IgD-negative memory B cell (primary cell): ENCODE measurements around the gene LTBP1. TPM values are rescaled to one million over a fixed set of nuclear protein-coding genes. Genes with fewer than 3 reads are reported as not detected.
A peak's percentile ranks its signal among the peaks of the same experiment; 100 is the strongest.

Experiments used
- H3K27ac Mint-ChIP-seq, 3 donors: one replicate each; pipeline ENCODE4 v1.8.0; 2020 to 2022; ENCODE audit warnings: mild to moderate bottlenecking in 3 of 3, mixed read lengths in 3 of 3, moderate library complexity in 1 of 3
- H3K27me3 Mint-ChIP-seq: one replicate; pipeline ENCODE4 v1.8.0; 2021; ENCODE audit warnings: mixed read lengths
- H3K36me3 Mint-ChIP-seq: one replicate; pipeline ENCODE4 v1.8.0; 2020; ENCODE audit warnings: mild to moderate bottlenecking, mixed read lengths
- H3K4me1 Mint-ChIP-seq, 3 donors: one replicate each; pipeline ENCODE4 v1.8.0; 2020 to 2022; ENCODE audit warnings: mixed read lengths in 3 of 3, mild to moderate bottlenecking in 1 of 3
- H3K4me3 Mint-ChIP-seq, 4 donors: one replicate each; pipeline ENCODE4 v1.8.0; 2020 to 2022; ENCODE audit warnings: mild to moderate bottlenecking in 4 of 4, mixed read lengths in 4 of 4, moderate library complexity in 3 of 4
- H3K9me3 Mint-ChIP-seq, 3 donors: one replicate each; pipeline ENCODE4 v1.8.0; 2020 to 2021; ENCODE audit warnings: mixed read lengths in 3 of 3, mild to moderate bottlenecking in 1 of 3
- polyA plus RNA-seq: library from polyadenylated mRNA; unstranded; fragments of 300-500 nt; fragmentation: Illumina TruSeq; gene quantifications from one replicate; pipeline ENCODE4 v1.2.3, GENCODE V29; 2021

The LTBP1 gene
- polyA plus RNA-seq, 1 donor from 2014 or later = not detected

DNA sequence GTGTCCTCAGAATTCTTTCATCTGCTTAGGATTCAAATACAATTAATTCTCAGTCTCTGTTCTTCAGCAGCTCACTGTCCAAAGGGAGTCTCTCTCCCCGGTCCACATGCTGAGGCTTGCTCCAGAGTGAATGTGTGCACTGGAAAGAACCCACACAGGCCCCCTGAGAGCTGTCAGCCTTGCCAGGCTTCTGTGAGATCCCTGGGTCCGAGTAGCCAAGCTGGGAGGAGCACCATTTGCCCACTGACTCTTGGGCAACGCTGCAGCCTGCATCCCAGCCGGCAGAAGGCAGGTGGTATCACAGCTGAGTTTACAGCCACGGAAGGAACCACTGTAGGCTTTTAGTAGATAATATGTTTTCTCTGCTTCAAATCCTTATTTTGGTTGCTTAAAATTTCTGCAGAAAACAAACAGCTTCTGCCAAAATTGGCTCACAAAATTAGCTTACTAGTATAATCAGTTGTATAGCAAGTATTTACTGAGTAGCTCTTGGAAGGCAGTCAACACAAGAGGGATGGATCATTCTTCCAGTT is 21.4 kb upstream of the LTBP1 start:
- Mint-ChIP-seq H3K9me3 (peaks cover 0 to 2% (median 0%) of the 10 kb centered on the region in 3 donors), H3K27me3 (peaks cover 28% of the 10 kb centered on the region)

DNA sequence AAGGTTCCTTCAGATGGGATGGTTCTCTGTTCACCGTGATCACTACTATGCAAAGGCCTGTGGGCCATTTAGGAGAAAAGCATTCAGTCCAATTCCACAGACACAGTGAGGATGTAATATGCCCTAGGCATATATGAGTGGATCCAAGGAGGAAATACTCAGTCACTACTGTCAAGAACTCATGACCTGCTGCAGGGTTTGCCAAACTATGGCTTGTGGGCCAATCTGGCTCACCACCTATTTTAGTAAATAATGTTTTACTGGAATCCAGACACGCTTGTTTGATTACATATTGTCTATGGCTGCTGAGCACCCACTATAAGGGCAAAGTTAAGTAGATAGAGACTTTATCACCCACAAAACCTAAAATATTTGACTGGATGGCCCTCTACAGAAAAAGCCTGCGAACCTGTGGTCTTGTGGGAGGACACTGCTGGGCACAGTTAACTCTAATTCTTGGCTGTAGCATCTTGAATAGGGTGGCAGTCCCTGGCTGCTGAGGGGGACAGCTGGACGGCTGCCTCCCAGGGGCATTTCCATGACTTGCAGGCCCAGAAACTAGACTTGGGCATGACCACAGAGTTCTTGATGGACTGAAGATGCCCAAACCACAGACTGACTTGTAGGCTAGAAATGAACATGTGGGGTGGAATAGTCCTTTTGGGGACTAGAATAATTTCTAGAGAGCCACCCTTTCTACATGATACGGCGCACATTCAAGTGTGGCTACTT is 20.6 kb upstream of the LTBP1 start:
- H3K9me3 Mint-ChIP-seq = peaks cover 0 to 2% (median 0%) of the 10 kb centered on the region in 3 donors
- no peak overlapping the region for H3K27ac Mint-ChIP-seq
- no peak overlapping the region for H3K4me3 Mint-ChIP-seq
- no peaks in the 10 kb centered on the region for H3K4me1 Mint-ChIP-seq
- H3K36me3 Mint-ChIP-seq = peaks cover 3% of the 10 kb centered on the region
- peaks cover 26% of the 10 kb centered on the region for H3K27me3 Mint-ChIP-seq

More for the DNA sequence above, 21.4 kb upstream of the LTBP1 start:
- H3K4me1 Mint-ChIP-seq = no peaks in the 10 kb centered on the region
- H3K36me3 Mint-ChIP-seq = peaks cover 3% of the 10 kb centered on the region
- no peak overlapping the region for H3K27ac Mint-ChIP-seq
- H3K4me3 Mint-ChIP-seq = no peak overlapping the region

DNA sequence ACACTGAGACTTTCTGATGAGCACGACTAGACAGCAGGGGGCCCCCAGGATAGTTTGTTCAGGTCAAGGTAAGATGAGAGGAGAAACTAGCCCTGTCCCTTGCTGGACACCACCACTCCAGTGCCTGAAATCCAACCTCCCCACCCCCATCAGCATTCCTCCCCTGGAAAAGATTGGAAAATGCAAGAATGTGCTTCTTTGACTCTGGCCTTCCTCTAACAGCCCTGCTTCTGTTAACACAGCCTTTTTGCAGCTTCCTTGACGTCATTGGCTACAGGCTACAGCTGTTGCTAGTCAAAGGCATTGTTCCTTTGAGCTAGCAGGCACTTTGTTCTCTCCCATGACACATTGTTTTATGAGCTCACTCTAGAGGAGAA is 20.1 kb upstream of the LTBP1 start:
- H3K36me3 Mint-ChIP-seq = peaks cover 3% of the 10 kb centered on the region
- peaks cover 0 to 2% (median 0%) of the 10 kb centered on the region in 3 donors for H3K9me3 Mint-ChIP-seq
- H3K4me3 Mint-ChIP-seq = no peak overlapping the region
- peaks cover 29% of the 10 kb centered on the region for H3K27me3 Mint-ChIP-seq
- H3K4me1 Mint-ChIP-seq = no peaks in the 10 kb centered on the region
- no peak overlapping the region for H3K27ac Mint-ChIP-seq

DNA sequence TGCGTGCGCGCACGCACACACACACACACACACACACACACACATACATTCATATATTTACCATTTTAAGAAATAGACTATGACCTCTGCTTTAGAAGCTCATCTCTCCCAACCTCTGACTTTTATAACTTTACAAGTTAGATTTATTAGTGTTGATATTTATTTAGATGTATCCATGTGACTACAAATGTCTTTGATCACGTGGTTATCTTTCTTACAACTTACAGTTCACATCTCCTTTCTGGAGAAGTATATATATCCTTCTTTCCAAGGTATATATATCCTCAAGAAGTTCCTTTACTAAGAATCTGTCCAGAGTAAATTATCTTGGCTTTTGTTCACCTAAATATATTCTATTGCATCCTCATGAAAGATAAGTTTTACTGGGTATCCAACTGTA is 16.3 kb upstream of the LTBP1 start:
- Mint-ChIP-seq H3K27me3 (peaks cover 32% of the 10 kb centered on the region), H3K9me3 (peaks cover 0 to 3% (median 0%) of the 10 kb centered on the region in 3 donors), H3K4me1 (no peaks in the 10 kb centered on the region), H3K36me3 (peaks cover 3% of the 10 kb centered on the region), H3K4me3 (no peak overlapping the region), H3K27ac (no peak overlapping the region)

DNA sequence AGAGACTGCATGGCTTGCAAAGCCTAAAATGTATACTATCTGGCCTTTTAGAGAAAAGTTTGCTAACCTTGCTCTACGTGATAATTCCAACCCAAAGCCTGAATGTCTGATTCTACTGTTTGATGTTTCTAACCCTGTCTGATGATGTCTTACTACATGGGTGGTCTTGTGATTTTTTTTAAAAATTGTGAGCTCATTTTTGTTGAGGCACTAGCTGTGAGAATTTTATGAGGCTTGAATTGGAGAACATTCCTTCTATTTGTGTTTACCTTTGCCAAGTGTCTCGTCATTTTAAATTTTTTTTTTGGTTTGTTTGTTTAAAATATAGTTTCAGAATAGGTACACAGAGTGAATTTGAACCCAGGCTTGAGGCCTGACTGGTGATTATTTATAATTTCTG is 15.2 kb upstream of the LTBP1 start:
- Mint-ChIP-seq H3K27ac (no peak overlapping the region), H3K36me3 (peaks cover 3% of the 10 kb centered on the region), H3K27me3 (peaks cover 32% of the 10 kb centered on the region), H3K4me1 (no peaks in the 10 kb centered on the region), H3K4me3 (no peak overlapping the region), H3K9me3 (peaks cover 0 to 3% (median 0%) of the 10 kb centered on the region in 3 donors)

DNA sequence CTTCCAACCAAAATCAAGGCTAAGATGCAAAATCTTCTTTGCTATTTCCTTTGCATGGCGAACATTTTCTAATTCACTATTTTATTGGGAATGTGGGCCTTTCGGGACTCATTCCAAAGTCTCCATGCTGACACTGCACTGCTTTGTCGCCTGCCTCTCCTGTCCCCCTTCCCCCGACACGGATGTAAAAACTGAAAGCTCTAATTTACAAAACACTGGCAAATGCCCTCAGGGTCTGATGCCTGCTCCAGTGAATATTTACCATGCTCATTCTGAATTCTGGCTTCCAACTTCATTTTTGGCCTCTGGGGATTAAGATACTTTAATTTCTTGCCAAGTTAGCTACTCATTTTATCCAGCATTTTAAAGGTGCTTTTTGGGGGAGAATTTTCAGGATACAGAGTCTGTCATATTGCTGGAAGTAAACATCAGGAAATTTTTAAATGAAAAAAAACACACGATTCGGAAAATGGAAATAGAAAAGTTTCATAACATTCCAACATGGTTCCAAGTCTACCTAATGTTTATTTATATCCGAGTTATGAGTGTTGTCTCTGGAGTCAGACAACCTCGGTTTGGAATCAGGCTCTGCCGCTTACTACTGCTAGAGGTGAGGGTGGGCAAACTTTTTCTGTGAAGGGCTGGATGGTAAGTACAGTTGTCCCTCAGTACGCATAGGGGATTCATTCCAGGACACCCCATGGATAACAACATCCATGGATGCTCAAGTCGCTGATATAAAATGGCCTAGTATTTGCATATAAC is 14.6 kb upstream of the LTBP1 start:
- Mint-ChIP-seq H3K36me3 (peaks cover 3% of the 10 kb centered on the region), H3K27ac (no peak overlapping the region), H3K27me3 (peaks cover 26% of the 10 kb centered on the region), H3K4me3 (no peak overlapping the region), H3K9me3 (peaks cover 0 to 3% (median 0%) of the 10 kb centered on the region in 3 donors), H3K4me1 (no peaks in the 10 kb centered on the region)

DNA sequence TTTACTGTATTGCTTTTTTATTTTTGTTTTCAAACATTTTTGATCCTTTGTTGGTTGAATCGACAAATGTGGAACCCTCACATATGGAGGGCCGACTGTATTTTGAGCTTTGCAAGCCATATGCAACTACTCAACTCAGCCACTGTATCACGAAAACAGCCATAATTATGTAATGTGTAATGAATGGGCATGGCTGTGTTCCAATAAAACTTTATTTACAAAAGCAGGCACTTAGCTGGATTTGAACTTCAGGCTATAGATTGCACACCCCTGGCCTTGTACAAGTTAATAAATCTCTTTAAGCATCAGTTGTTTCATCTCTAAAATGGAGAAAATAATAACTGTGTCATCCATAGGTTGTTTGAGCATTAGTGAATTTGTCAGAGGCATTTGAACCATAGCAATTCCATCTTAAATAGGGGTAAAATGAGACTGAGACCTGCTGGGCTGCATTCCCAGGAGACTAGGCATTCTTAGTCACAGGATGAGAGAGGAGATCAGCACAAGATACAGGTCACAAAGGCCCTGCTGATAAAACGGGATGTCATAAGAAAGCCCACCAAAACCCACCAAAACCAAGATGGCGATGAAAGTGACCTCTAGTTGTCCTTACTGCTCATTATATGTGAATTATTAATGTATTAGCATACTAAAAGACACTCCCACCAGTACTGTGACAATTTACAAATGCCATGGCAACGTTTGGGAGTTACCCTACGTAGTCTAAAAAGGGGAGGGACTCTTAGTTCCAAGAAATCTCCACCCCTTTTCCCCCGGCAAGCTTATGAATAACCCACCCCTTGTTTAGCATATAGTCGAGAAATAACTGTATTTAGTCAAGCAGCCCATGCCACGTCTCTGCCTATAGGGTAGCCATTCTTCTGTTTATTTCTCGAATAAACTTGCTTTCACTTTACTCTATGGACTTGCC is 13.7 kb upstream of the LTBP1 start:
- Mint-ChIP-seq H3K27me3 (peaks cover 22% of the 10 kb centered on the region), H3K4me3 (no peak overlapping the region), H3K27ac (no peak overlapping the region), H3K36me3 (no peaks in the 10 kb centered on the region), H3K4me1 (no peaks in the 10 kb centered on the region), H3K9me3 (peaks cover 0 to 2% (median 0%) of the 10 kb centered on the region in 3 donors)

DNA sequence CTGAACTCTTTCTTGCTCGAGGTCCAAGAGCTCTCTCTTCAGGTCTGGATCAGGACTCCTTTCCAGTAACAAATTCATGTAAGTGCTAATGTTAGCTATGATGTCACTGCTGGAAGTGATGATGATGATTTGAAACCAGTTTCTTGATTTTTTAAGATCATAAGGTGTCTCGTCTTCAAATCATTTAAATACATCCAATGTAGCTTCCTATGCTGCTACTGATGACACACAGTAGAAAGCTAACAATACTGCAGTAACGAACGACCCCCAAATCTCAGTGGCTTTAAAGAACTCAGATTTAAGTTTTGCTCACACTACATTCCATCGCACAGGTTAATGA is 13.0 kb upstream of the LTBP1 start:
- no peaks in the 10 kb centered on the region for H3K36me3 Mint-ChIP-seq
- H3K9me3 Mint-ChIP-seq = peaks cover 0 to 2% (median 0%) of the 10 kb centered on the region in 3 donors
- H3K27me3 Mint-ChIP-seq = peaks cover 21% of the 10 kb centered on the region
- no peak overlapping the region for H3K4me3 Mint-ChIP-seq
- H3K4me1 Mint-ChIP-seq = no peaks in the 10 kb centered on the region
- H3K27ac Mint-ChIP-seq = peak overlapping the region in 1 of 3 donors; percentile 91

DNA sequence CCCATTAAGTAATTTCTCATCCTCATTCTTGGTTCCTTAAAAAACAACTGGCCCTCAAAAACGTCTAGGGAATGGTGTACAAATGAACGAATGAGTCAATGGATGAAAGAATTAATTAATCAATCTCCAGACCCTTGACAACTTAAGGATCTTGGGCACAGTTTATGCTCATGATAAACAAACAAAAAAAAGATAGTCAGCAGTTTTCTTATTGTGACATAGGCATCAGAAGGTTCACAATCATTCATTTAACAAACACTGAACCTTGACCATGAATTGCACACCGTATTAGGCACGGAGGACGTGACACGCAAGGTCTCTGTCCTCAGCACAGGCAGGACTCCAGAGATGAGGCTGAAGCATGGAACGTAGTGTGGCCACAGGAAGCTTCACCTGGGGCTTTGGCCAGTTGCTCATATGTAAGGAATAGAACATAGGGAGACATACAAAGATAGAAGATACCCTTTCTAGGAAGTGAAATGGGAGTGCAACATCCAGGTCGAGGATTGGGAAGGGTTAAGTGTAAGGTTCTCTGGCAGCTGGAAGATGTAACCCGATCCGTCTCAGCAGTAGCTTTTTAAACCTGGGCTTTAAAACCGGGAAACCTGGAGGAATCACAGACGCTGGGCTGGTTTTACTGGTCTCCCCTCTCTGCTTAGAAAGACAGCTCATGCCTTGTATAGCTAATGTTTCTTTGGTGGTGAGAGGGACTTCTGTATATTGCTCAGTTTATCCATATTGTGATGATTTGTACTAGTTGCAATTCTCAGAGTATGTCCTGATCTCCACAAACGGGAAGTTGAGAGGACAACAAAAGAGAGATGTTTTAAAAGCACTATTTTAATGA is 8.9 kb upstream of the LTBP1 start:
- H3K9me3 Mint-ChIP-seq = peaks cover 0 to 2% (median 0%) of the 10 kb centered on the region in 3 donors
- H3K4me3 Mint-ChIP-seq = no peak overlapping the region
- H3K27ac Mint-ChIP-seq = no peak overlapping the region

DNA sequence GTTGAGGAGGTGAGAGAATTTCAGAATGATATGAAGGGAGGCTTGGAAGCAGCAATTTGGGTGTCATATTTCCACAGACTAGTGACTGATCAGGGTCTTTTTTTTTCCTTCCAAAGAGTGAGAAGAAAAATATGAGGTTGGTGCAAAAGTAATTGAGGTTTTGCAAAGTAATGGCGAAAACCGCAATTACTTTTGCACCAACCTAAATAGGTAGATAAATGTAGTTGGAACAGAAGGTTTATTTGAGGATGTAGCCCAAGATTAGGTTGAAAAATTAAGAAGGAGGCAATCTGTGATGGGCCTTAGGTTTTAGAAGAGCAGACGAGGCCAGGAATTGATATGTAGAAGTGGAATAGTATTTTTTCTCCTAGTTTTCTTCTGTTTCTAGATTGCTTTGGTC is 7.8 kb upstream of the LTBP1 start:
- H3K9me3 Mint-ChIP-seq = no peaks in the 10 kb centered on the region
- H3K4me3 Mint-ChIP-seq = no peak overlapping the region
- H3K27ac Mint-ChIP-seq = no peak overlapping the region
- peaks cover 12% of the 10 kb centered on the region for H3K27me3 Mint-ChIP-seq
- H3K36me3 Mint-ChIP-seq = no peaks in the 10 kb centered on the region
- no peaks in the 10 kb centered on the region for H3K4me1 Mint-ChIP-seq

More for the DNA sequence above, 8.9 kb upstream of the LTBP1 start:
- no peaks in the 10 kb centered on the region for H3K36me3 Mint-ChIP-seq
- no peaks in the 10 kb centered on the region for H3K4me1 Mint-ChIP-seq
- H3K27me3 Mint-ChIP-seq = peaks cover 17% of the 10 kb centered on the region

DNA sequence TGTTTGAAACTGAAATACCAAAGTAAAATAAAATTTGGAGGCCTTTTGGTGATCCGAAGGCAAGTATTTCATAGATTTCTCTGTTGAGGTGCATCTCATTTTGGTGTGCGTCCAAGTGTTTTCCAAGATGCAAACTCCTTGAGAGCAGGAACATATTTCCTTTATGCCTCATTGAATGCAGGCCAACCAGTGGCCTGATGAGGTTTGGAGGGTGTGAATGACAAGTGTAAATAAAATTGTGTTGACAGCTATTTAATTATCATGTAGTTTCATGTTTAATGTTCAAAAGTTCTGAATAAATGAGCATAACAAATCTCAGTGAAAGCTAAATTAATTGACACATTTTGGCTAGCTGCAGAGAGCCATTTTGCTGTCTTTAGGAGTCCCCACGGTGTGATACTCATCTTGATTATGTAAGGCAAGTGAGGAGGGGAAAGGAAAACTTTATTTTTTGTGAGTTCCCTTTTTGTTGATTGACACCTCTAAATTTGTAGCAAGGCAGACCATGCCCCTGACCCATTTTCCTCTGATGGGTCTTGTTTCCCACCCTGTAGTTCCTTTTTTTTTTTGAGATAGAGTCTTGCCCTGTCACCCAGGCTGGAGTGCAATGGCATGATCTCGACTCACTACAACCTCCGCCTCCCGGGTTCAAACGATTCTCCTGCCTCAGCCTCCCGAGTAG is 6.3 kb upstream of the LTBP1 start:
- H3K9me3 Mint-ChIP-seq = no peaks in the 10 kb centered on the region
- H3K4me1 Mint-ChIP-seq = no peaks in the 10 kb centered on the region
- H3K27me3 Mint-ChIP-seq = peaks cover 8% of the 10 kb centered on the region

DNA sequence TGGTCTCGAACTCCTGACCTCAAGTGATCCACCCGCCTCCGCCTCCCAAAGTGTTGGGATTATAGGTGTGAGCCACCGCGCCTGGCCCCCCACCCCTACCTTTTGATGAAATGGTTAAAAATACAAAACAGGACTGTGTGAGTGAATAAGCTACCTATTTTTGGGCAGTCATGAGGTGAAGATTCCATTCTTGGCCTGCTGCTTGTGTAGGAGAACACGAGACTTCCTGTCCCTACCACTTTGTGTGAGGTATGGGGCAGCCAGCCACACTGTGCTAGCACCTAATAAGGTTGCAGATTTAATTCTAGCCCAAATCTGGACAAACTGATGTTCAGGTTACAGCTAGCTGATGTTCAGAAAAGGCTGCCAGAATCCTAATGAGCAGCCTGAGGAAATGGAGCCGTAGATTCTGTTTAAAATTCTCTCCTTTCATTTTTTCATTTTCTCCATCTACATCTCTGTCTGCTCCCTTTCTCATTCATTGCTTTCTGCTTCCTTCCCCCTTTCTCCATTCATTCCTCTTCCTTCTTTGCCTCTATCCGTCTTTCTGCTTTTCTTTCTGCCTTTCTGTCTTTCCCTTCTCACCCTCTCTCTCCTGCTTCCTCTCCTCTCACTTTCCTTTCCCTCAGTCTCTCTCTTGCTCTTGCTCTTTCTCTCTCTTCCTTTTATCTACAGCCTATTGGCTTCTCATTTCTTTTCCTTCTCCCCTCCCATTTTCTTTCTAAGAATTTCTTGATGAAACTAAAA is 4.6 kb upstream of the LTBP1 start:
- Mint-ChIP-seq H3K36me3 (no peaks in the 10 kb centered on the region), H3K27ac (no peak overlapping the region), H3K27me3 (peaks cover 8% of the 10 kb centered on the region), H3K9me3 (no peaks in the 10 kb centered on the region), H3K4me1 (no peaks in the 10 kb centered on the region), H3K4me3 (no peak overlapping the region)

More for the DNA sequence above, 6.3 kb upstream of the LTBP1 start:
- Mint-ChIP-seq H3K4me3 (no peak overlapping the region), H3K36me3 (no peaks in the 10 kb centered on the region), H3K27ac (no peak overlapping the region)

DNA sequence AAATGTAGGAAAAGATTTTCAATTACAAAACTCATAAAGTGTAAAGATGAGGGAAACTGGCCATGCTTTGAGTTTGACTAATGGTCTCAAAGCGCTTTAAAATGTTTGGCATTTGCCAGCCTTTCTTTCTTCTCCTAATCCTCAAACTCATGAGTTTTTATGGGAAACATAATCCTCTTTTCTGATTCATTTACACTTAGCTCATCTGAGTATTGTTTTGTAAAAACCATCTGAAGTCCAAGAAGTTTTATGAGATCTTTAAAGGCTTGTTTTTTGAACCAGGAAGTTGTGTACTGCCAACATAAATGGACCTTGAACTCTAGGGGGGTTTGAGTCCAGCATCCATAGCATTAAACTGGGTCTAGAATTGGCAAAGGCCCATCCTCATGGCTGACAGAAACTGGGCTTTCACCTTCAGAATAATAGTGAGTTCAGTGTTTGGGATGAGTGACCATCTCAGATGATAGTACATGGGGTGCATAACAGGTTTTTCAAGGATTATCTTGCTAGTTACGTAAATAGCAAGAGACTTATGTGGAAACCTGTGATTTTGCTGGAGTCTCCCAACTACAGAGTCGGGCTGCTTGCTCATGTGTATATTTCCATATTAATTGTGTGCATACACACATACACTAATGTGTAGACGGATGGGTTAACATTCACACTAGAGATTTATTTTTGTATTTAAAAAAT is 3.8 kb upstream of the LTBP1 start:
- no peak overlapping the region for H3K27ac Mint-ChIP-seq
- peaks cover 5% of the 10 kb centered on the region for H3K27me3 Mint-ChIP-seq
- H3K9me3 Mint-ChIP-seq = no peaks in the 10 kb centered on the region
- no peaks in the 10 kb centered on the region for H3K4me1 Mint-ChIP-seq
- H3K36me3 Mint-ChIP-seq = no peaks in the 10 kb centered on the region
- H3K4me3 Mint-ChIP-seq = no peak overlapping the region
